ENCODE results near the gene TEK. TPM values are rescaled to one million over a fixed set of nuclear protein-coding genes. Genes with fewer than 3 reads are reported as not detected.

The TEK gene
- total and polyA plus RNA-seq, 10 of the 15 experiments (the other 5 are each of a cell fraction or from before 2014, with no cell fraction given) = not detected

GRCh38 chr9:27205198-27205597 lies 96.2 kb downstream of the TEK start (continued):
- TF ChIP-seq MTA3 (IDR thresholded peaks at IDR 0.05; ENCODE audit: borderline replicate concordance, low read length) (no peak), ATF3 (IDR thresholded peaks at IDR 0.05; ENCODE audit: borderline replicate concordance, extremely low read depth, low read depth, low read length) (no peak), RFX5 (IDR thresholded peaks at IDR 0.05; ENCODE audit: low read depth, low read length) (no peak), TCF12 (IDR thresholded peaks at IDR 0.05; ENCODE audit: low read depth, low read length) (no peak), SIX5 (IDR thresholded peaks at IDR 0.05; ENCODE audit: low read depth, low read length, severe bottlenecking) (no peak), GATAD2B (conservative IDR thresholded peaks at IDR 0.05; ENCODE audit: low read depth) (no peak), ZNF24 (IDR thresholded peaks at IDR 0.05) (no peak), RAD51 (IDR thresholded peaks at IDR 0.05) (no peak), PAX8 (IDR thresholded peaks at IDR 0.05) (no peak), CHD2 (IDR thresholded peaks at IDR 0.05; ENCODE audit: borderline replicate concordance, low read depth, low read length) (no peak), E2F8 (IDR thresholded peaks at IDR 0.05; ENCODE audit: low read depth, partially characterized antibody) (no peak)

- Histone ChIP-seq H3K4me1 (ENCODE audit: control insufficient read depth, insufficient read depth, low read length) (no peaks in the 10 kb centered on the region), H3K27ac (ENCODE audit: control insufficient read depth, insufficient read depth) (no peak overlapping the region), H4K20me1 (ENCODE audit: control insufficient read depth, insufficient read depth) (no peaks in the 10 kb centered on the region), H3K9ac (ENCODE audit: control insufficient read depth, insufficient read depth, low read length) (no peak overlapping the region), H2AFZ (ENCODE audit: control insufficient read depth, low read depth, low read length) (no peak overlapping the region), H3K4me3 (no peak overlapping the region), H3K36me3 (ENCODE audit: control insufficient read depth in 2 of 2, insufficient read depth in 2 of 2, low read length in 1 of 2) (no peaks in the 10 kb centered on the region), H3K4me2 (ENCODE audit: control insufficient read depth, insufficient read depth) (no peak overlapping the region), H3K9me3 (replicated peaks; ENCODE audit: control insufficient read depth, insufficient read depth, low read length) (no peaks in the 10 kb centered on the region), H3K27me3 (replicated peaks in 1 of 2; ENCODE audit: control insufficient read depth in 2 of 2, insufficient read depth in 2 of 2, low read length in 1 of 2) (no peaks in the 10 kb centered on the region), H3K79me2 (ENCODE audit: control insufficient read depth, insufficient read depth, low read length) (no peaks in the 10 kb centered on the region)
- DNase-seq (ENCODE audit: low read depth, low spot score) = no peak
- POLR2A ChIA-PET = no interaction called here
- CTCF ChIA-PET = no interaction called here
- intact Hi-C loops (cut with micrococcal nuclease; ENCODE audit: unreplicated experiment) = no loop called here
- no peak for TF ChIP-seq SPI1 (IDR thresholded peaks at IDR 0.05; ENCODE audit: borderline replicate concordance, insufficient read depth, low read depth, low read length)
- TF ChIP-seq ESRRA (IDR thresholded peaks at IDR 0.05; ENCODE audit: low read length) = no peak
- no peak for TF ChIP-seq ZBTB33 (IDR thresholded peaks at IDR 0.05)
- no peak for TF ChIP-seq RB1 (IDR thresholded peaks at IDR 0.05; ENCODE audit: borderline replicate concordance)
- no peak for TF ChIP-seq YY1 (IDR thresholded peaks at IDR 0.05; ENCODE audit: low read depth, low read length)
- no peak for TF ChIP-seq NFYA (IDR thresholded peaks at IDR 0.05; ENCODE audit: borderline replicate concordance, low read depth, low read length)
- TF ChIP-seq SREBF2 (IDR thresholded peaks at IDR 0.05; ENCODE audit: low read length) = no peak
- no peak for TF ChIP-seq BHLHE40 (IDR thresholded peaks at IDR 0.05; ENCODE audit: borderline replicate concordance in 1 of 2, low read depth in 2 of 2, low read length in 1 of 2)
- TF ChIP-seq NR2C2 (IDR thresholded peaks at IDR 0.05; ENCODE audit: borderline replicate concordance, control insufficient read depth, insufficient read length, low read depth) = no peak
- TF ChIP-seq EZH2 (IDR thresholded peaks at IDR 0.05; ENCODE audit: borderline replicate concordance, control insufficient read depth, low read depth, low read length) = no peak
- no peak for ATAC-seq
- WGBS (ENCODE audit: insufficient coverage, insufficient replicate concordance, low lambda C conversion rate, missing lambda C conversion rate) = 53% methylated on average over 7 of the region's 7 CpGs
- in situ Hi-C loops (cut with MboI) = no loop called here
- no TSS peak for BruUV-seq (replicated peaks)
- no peak for FAIRE-seq
- RAD21 ChIA-PET (ENCODE audit: unreplicated experiment) = no interaction called here
- SMC1A ChIA-PET (ENCODE audit: uncharacterized antibody, unreplicated experiment) = no interaction called here
These were observed 97.0 kb downstream of the TEK start for GRCh38 chr9:27206041-27206440.

Measured in GM12878 (cell line).